ENCODE data around the gene COMMD7. TPM values are rescaled to one million over a fixed set of nuclear protein-coding genes. Genes with fewer than 3 reads are reported as not detected.

Gene COMMD7
- total RNA-seq: 10 to 100 TPM; 26.1 to 39.0 TPM
- 10 to 100 TPM; 47.1 to 53.4 TPM for polyA plus RNA-seq
- long read RNA-seq, donor 1, transcript COMMD7-201 (9 exons, 1,900 nt): major isoform, 24 of 28 reads
- long read RNA-seq, donor 1, partial matches to known transcripts: 0 of 28 reads
- long read RNA-seq, donor 1, other reads (novel, unspliced or antisense): 0 of 28 reads
- long read RNA-seq, donor 2, transcript COMMD7-201 (9 exons, 1,900 nt): major isoform, 8 of 23 reads
- long read RNA-seq, donor 2, partial matches to known transcripts: 12 of 23 reads
- long read RNA-seq, donor 2, other reads (novel, unspliced or antisense): 0 of 23 reads
- long read RNA-seq, donor 3, transcript COMMD7-201 (9 exons, 1,900 nt): major isoform, 12 of 24 reads
- long read RNA-seq, donor 3, partial matches to known transcripts: 11 of 24 reads
- long read RNA-seq, donor 3, other reads (novel, unspliced or antisense): 0 of 24 reads
- long read RNA-seq, donor 4, transcript COMMD7-201 (9 exons, 1,900 nt): major isoform, 14 of 16 reads
- long read RNA-seq, donor 4, partial matches to known transcripts: 0 of 16 reads
- long read RNA-seq, donor 4, other reads (novel, unspliced or antisense): 0 of 16 reads
- long read RNA-seq, donor 5, transcript COMMD7-201 (9 exons, 1,900 nt): major isoform, 30 of 34 reads
- long read RNA-seq, donor 5, partial matches to known transcripts: 0 of 34 reads
- long read RNA-seq, donor 5, other reads (novel, unspliced or antisense): 0 of 34 reads

GRCh38 chr20:32743237-32744112 lies at the start of gene COMMD7:
Gene COMMD7, minus strand, starts transcription at chr20:32743467. Its CDS starts 76 bp downstream, at chr20:32743391.
- peak within 1 kb of the TSS; percentile 69 to 86 for H3K9ac ChIP-seq (ENCODE audit: insufficient read depth in 1 of 2, low read length in 2 of 2)
- peak within 1 kb of the TSS; percentile 90 to 95 for H3K27ac ChIP-seq (ENCODE audit: low read depth in 1 of 2, low read length in 1 of 2)
- DNase-seq (peak; percentile 58 to 76 (median 69)), ATAC-seq (ENCODE audit: insufficient read depth, low FRiP score) (peak; percentile 87)
- peaks cover 0 to 14% (median 6%) of the 10 kb centered on the region in 5 donors for H3K4me1 ChIP-seq (ENCODE audit: control insufficient read depth in 5 of 5, insufficient read depth in 5 of 5, low read length in 5 of 5)
- H3K36me3 ChIP-seq (ENCODE audit: control insufficient read depth in 4 of 4, insufficient read depth in 4 of 4, low read length in 4 of 4): no peaks in the 10 kb centered on the region
- 2% methylated on average over 27 to 64 of the region's 64 CpGs for WGBS, 2 donors
- H3K4me3 ChIP-seq: peak within 1 kb of the TSS; percentile 82
- TF ChIP-seq CTCF (IDR thresholded peaks at IDR 0.05; ENCODE audit: control extremely low read depth, extremely low read depth): no peak
- no peaks in the 10 kb centered on the region for H3K9me3 ChIP-seq (ENCODE audit: control insufficient read depth in 4 of 4, insufficient read depth in 3 of 4, low read length in 3 of 4)
- H3K27me3 ChIP-seq (ENCODE audit: control insufficient read depth in 3 of 3, insufficient read depth in 3 of 3, low read length in 2 of 3): no peaks in the 10 kb centered on the region

GRCh38 chr20:32792731-32793458 lies 49.6 kb upstream of the COMMD7 start:
- no peak for TF ChIP-seq CTCF (IDR thresholded peaks at IDR 0.05; ENCODE audit: control extremely low read depth, extremely low read depth)
- peaks cover 0 to 2% (median 0%) of the 10 kb centered on the region in 4 donors for H3K36me3 ChIP-seq (ENCODE audit: control insufficient read depth in 4 of 4, insufficient read depth in 4 of 4, low read length in 4 of 4)
- H3K4me3 ChIP-seq: no peak overlapping the region
- 79% methylated on average over 13 of the region's 13 CpGs for WGBS, 2 donors
- H3K9ac ChIP-seq (ENCODE audit: insufficient read depth in 1 of 2, low read length in 2 of 2): no peak overlapping the region
- no peaks in the 10 kb centered on the region for H3K9me3 ChIP-seq (ENCODE audit: control insufficient read depth in 4 of 4, insufficient read depth in 3 of 4, low read length in 3 of 4)
- no peak for DNase-seq
- H3K27me3 ChIP-seq (ENCODE audit: control insufficient read depth in 3 of 3, insufficient read depth in 3 of 3, low read length in 2 of 3): no peaks in the 10 kb centered on the region
- ATAC-seq (ENCODE audit: insufficient read depth, low FRiP score): no peak
- H3K4me1 ChIP-seq (ENCODE audit: control insufficient read depth in 5 of 5, insufficient read depth in 5 of 5, low read length in 5 of 5): peaks cover 0 to 6% (median 0%) of the 10 kb centered on the region in 5 donors
- no peak overlapping the region for H3K27ac ChIP-seq (ENCODE audit: low read depth in 1 of 2, low read length in 1 of 2)

- TF ChIP-seq CTCF (IDR thresholded peaks at IDR 0.05; ENCODE audit: control extremely low read depth, extremely low read depth): no peak
- DNase-seq (peak; percentile 20 to 44 (median 22)), ATAC-seq (ENCODE audit: insufficient read depth, low FRiP score) (no peak)
- H3K27ac ChIP-seq (ENCODE audit: low read depth in 1 of 2, low read length in 1 of 2): no peak overlapping the region
- no peak overlapping the region for H3K9ac ChIP-seq (ENCODE audit: insufficient read depth in 1 of 2, low read length in 2 of 2)
- WGBS, 2 donors: 73 to 79% methylated on average over 3 of the region's 3 CpGs
- no peaks in the 10 kb centered on the region for H3K9me3 ChIP-seq (ENCODE audit: control insufficient read depth in 4 of 4, insufficient read depth in 3 of 4, low read length in 3 of 4)
- no peaks in the 10 kb centered on the region for H3K27me3 ChIP-seq (ENCODE audit: control insufficient read depth in 3 of 3, insufficient read depth in 3 of 3, low read length in 2 of 3)
- H3K4me1 ChIP-seq (ENCODE audit: control insufficient read depth in 5 of 5, insufficient read depth in 5 of 5, low read length in 5 of 5): peaks cover 0 to 6% (median 0%) of the 10 kb centered on the region in 5 donors
- peaks cover 0 to 2% (median 1%) of the 10 kb centered on the region in 4 donors for H3K36me3 ChIP-seq (ENCODE audit: control insufficient read depth in 4 of 4, insufficient read depth in 4 of 4, low read length in 4 of 4)
- H3K4me3 ChIP-seq: no peak overlapping the region
Measured at GRCh38 chr20:32792316-32792715, 49.0 kb upstream of the COMMD7 start.
